OCI-LY7 (cell line): ENCODE measurements around the gene COPZ1. TPM values are rescaled to one million over a fixed set of nuclear protein-coding genes. Genes with fewer than 3 reads are reported as not detected.

Experiments used
- BruUV-seq: library from RNA; stranded (reverse); fragments of 400-500 nt; replicated peaks from 2 replicates; lab custom pipeline; 2021; lab: Mats Ljungman, UMichigan
- CTCF ChIA-PET: fragments of 300-600 bp; sonication (Branson Sonifier 250); formaldehyde crosslinking; loops from one replicate; lab custom pipeline; 2022; ENCODE audit warnings: antibody characterized with exemption; ENCODE audit not compliant: unreplicated experiment; lab: Charles Lee
- POLR2A ChIA-PET: fragments of 300-600 bp; sonication (Branson Sonifier 250); formaldehyde crosslinking; loops from one replicate; lab custom pipeline; 2022; ENCODE audit warnings: antibody characterized with exemption; lab: Charles Lee
- DNase-seq: peaks from one replicate; pipeline ENCODE4 v3.0.0-alpha.2; 2015; ENCODE audit warnings: low spot score
- H2AFZ ChIP-seq: fragments of 200-600 bp; sonication (generic), shearing (Covaris generic); 2 replicates; pipeline ENCODE4 v1.6.1; 2014; ENCODE audit warnings: mild to moderate bottlenecking, antibody characterized with exemption, low read length, moderate library complexity
- H3K27ac ChIP-seq: fragments of 200-600 bp; sonication (generic); 2 replicates; pipeline ENCODE4 v1.5.1; 2014; ENCODE audit warnings: mixed run types, low read depth, mild to moderate bottlenecking, moderate library complexity, low read length, inconsistent platforms; ENCODE audit not compliant: poor library complexity, severe bottlenecking
- H3K36me3 ChIP-seq: fragments of 200-600 bp; sonication (generic); 2 replicates; pipeline ENCODE4 v1.6.1; 2014; ENCODE audit warnings: mild to moderate bottlenecking, antibody characterized with exemption, low read length, moderate library complexity, mixed read lengths; ENCODE audit not compliant: insufficient read depth
- H3K4me1 ChIP-seq: fragments of 200-600 bp; sonication (generic); 2 replicates; pipeline ENCODE4 v1.5.1; 2014; ENCODE audit warnings: mild to moderate bottlenecking, low read length; ENCODE audit not compliant: insufficient read depth, poor library complexity, severe bottlenecking
- H3K4me2 ChIP-seq: fragments of 200-600 bp; sonication (generic); 2 replicates; pipeline ENCODE4 v1.6.1; 2014; ENCODE audit warnings: mild to moderate bottlenecking, low read length
- H3K4me3 ChIP-seq: fragments of 200-600 bp; sonication (generic); 2 replicates; pipeline ENCODE4 v1.5.1; 2014; ENCODE audit warnings: mild to moderate bottlenecking, low read depth, low read length; ENCODE audit not compliant: poor library complexity, severe bottlenecking
- H3K79me2 ChIP-seq: fragments of 200-600 bp; sonication (generic); 2 replicates; pipeline ENCODE4 v1.6.1; 2016; ENCODE audit warnings: low read depth, mild to moderate bottlenecking, low read length, moderate library complexity, mixed read lengths; ENCODE audit not compliant: insufficient read depth
- H3K9me2 ChIP-seq: fragments of 200-600 bp; sonication (generic); 2 replicates; pipeline ENCODE4 v1.6.1; 2016; ENCODE audit warnings: mild to moderate bottlenecking, low read length, mixed read lengths; ENCODE audit not compliant: insufficient read depth
- H3K9me3 ChIP-seq: fragments of 200-600 bp; sonication (generic); 2 replicates; pipeline ENCODE4 v1.6.1; 2014; ENCODE audit warnings: mild to moderate bottlenecking, mixed run types, low read length, mixed read lengths
- H4K20me1 ChIP-seq: fragments of 200-600 bp; sonication (generic); 2 replicates; pipeline ENCODE4 v1.6.1; 2014; ENCODE audit warnings: mild to moderate bottlenecking, antibody characterized with exemption, low read length, moderate library complexity, mixed read lengths; ENCODE audit not compliant: insufficient read depth
- EZH2phosphoT487 ChIP-seq: fragments of 200-600 bp; sonication (generic); IDR thresholded peaks from 2 replicates; pipeline ENCODE4 v1.6.1; 2018; ENCODE audit warnings: low read depth, borderline replicate concordance, mild to moderate bottlenecking, mixed run types, antibody characterized with exemption, low read length, moderate library complexity, mixed read lengths
- intact Hi-C: fragments of 100-400 bp; cut with micrococcal nuclease; formaldehyde crosslinking; loops from one replicate; pipeline ENCODE4 v1.10.0; 2022; ENCODE audit not compliant: unreplicated experiment
- total RNA-seq, 2 experiments: library from RNA; depleted of rRNA in 1 of 2; stranded (reverse); fragments of >200 nt in 1 of 2; shearing (Covaris generic) in 1 of 2; gene quantifications; 2 replicates each; pipeline ENCODE4 v1.2.3, GENCODE V29; 2014 to 2022
- TF ChIP-seq, protein P1 (sequence below): fragments of 200-600 bp; sonication (generic); conservative IDR thresholded peaks from 2 replicates; pipeline ENCODE4 v1.5.1; 2014; ENCODE audit warnings: mild to moderate bottlenecking, antibody characterized with exemption, low read length, moderate library complexity, mixed read lengths

COPZ1 gene
- total RNA-seq, 2 experiments from 2014 or later: 86.0 to 121 TPM

DNA sequence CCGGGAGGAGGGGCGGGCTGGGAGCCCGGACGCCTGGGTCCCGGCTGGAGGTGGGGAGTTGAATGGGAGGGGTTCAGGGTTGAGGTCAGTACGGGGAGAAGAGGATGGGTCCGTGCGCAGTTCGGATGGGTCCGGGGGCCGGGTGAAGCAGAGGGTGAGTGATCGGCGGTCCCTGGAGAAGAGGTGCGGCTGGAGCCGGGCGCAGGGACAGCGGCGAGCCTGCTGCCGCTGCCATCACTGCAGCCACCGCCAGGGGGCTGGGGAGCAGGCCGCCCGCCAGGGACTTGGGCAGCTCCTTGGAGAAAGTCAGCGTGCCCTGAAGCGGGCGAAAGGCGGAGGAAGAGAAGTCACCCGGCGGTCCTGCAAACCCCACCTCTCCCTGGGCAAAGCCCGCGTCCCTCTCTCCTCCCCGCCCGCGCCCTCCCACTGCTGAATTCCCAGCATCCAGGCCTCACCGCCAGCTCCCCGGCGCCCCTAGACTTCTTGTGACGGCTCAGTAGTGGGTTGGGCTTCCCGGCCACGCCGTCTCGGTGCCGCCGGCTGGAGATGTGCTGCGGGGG is 45.3 kb downstream of the COPZ1 start:
- Histone ChIP-seq H3K9me2 (no peaks in the 10 kb centered on the region), H3K79me2 (no peaks in the 10 kb centered on the region), H3K9me3 (no peaks in the 10 kb centered on the region), H4K20me1 (no peaks in the 10 kb centered on the region), H3K36me3 (no peaks in the 10 kb centered on the region), H3K27ac (no peak overlapping the region), H3K4me3 (no peak overlapping the region), H3K4me2 (no peak overlapping the region; the same call in 1 of the 2 replicates), H2AFZ (no peak overlapping the region), H3K4me1 (peaks cover 13% of the 10 kb centered on the region)
- intact Hi-C loops: no loop called here
- ChIA-PET POLR2A (interaction anchor here (0.9 to 1.2 kb wide), 2 partner anchors 71 to 78 kb away, joined by 3 to 4 read pairs; no protein-coding TSS in a partner anchor), CTCF (interaction anchor here (1.3 kb wide), 1 partner anchor 23 kb away, joined by 3 read pairs; no protein-coding TSS in a partner anchor)
- no peak for TF ChIP-seq EZH2phosphoT487
- TF ChIP-seq, protein P1, sequence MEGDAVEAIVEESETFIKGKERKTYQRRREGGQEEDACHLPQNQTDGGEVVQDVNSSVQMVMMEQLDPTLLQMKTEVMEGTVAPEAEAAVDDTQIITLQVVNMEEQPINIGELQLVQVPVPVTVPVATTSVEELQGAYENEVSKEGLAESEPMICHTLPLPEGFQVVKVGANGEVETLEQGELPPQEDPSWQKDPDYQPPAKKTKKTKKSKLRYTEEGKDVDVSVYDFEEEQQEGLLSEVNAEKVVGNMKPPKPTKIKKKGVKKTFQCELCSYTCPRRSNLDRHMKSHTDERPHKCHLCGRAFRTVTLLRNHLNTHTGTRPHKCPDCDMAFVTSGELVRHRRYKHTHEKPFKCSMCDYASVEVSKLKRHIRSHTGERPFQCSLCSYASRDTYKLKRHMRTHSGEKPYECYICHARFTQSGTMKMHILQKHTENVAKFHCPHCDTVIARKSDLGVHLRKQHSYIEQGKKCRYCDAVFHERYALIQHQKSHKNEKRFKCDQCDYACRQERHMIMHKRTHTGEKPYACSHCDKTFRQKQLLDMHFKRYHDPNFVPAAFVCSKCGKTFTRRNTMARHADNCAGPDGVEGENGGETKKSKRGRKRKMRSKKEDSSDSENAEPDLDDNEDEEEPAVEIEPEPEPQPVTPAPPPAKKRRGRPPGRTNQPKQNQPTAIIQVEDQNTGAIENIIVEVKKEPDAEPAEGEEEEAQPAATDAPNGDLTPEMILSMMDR: no peak
- BruUV-seq: no TSS peak
- no peak for DNase-seq

DNA sequence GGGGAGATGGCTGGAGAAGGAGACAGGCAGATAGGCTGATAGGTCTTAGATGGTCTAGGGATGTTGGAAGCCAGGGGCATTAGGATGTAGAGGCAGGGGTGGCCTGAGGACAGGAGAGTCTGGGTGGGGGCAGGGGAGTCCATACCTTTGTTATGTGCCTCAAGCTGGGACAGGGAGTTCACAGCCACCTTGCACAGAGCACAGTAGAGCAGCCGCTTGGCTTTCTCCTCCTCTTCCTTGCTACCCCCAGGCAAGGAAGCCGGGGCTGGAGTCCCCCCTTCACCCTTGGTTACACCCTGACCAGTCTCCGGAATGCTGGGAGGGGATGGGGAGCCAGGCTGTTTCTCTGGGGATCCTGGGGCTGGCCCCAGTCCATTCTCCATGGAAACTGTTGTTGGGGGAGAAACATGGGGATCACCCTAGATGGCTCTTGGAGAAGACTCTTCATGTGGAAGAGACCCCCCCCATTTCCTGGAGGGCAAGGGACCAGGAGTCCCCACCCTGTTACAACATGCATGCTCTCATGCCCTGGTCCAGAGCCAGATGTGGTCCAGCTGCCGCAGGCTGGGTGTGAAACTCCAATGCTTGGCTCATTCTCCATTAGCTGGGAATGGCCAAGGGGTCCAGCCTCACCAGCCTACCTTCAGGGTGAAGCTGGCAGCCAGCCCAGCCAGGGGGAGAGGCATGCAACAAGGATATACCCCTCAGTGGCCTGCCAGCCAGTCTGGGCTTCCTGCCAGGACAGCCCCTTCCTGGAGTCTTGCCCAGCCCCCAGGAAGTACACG is 46.6 kb downstream of the COPZ1 start:
- Histone ChIP-seq H3K36me3 (no peaks in the 10 kb centered on the region), H3K4me2 (no peak overlapping the region), H3K4me1 (peaks cover 13% of the 10 kb centered on the region), H3K4me3 (no peak overlapping the region), H3K27ac (no peak overlapping the region), H3K79me2 (no peaks in the 10 kb centered on the region), H2AFZ (no peak overlapping the region), H4K20me1 (no peaks in the 10 kb centered on the region), H3K9me3 (no peaks in the 10 kb centered on the region), H3K9me2 (no peaks in the 10 kb centered on the region)
- CTCF ChIA-PET: interaction anchor here (0.5 to 1.3 kb wide), 2 partner anchors 22 to 152 kb away, joined by 3 read pairs; no protein-coding TSS in a partner anchor
- no TSS peak for BruUV-seq
- TF ChIP-seq, protein P1: no peak
- TF ChIP-seq EZH2phosphoT487: no peak
- no peak for DNase-seq
- POLR2A ChIA-PET: interaction anchor here (0.9 to 1.2 kb wide), 2 partner anchors 73 to 79 kb away, joined by 3 to 4 read pairs; no protein-coding TSS in a partner anchor
- intact Hi-C loops: no loop called here
